Activated CD8-positive, alpha-beta memory T cell treated with anti-CD3 and anti-CD28 coated beads, Interleukin-2, amount 10 ng/mL, durations not matched to agents 7 days and 5 days (primary cell): ENCODE results near the gene KIF6. TPM values are rescaled to one million over a fixed set of nuclear protein-coding genes. Genes with fewer than 3 reads are reported as not detected.

Experiments
- ATAC-seq: fragments of 150-1000 bp; cut with Tn5 transposase; one replicate; pipeline ENCODE4 v1.10.0; 2021; ENCODE audit warnings: moderate library complexity
- CTCF ChIA-PET: fragments of 350-600 bp; sonication (Branson Sonifier 250); formaldehyde crosslinking; loops from one replicate; lab custom pipeline; 2021; ENCODE audit warnings: antibody characterized with exemption; lab: Charles Lee
- DNase-seq: peaks from one replicate; pipeline ENCODE4 v3.0.0-alpha.2; 2020
- H3K27ac Mint-ChIP-seq: one replicate; pipeline ENCODE4 v1.8.0; 2021; ENCODE audit warnings: mild to moderate bottlenecking, mixed read lengths
- H3K27me3 Mint-ChIP-seq: one replicate; pipeline ENCODE4 v1.8.0; 2021; ENCODE audit warnings: mixed read lengths
- H3K36me3 Mint-ChIP-seq: one replicate; pipeline ENCODE4 v1.8.0; 2021; ENCODE audit warnings: mild to moderate bottlenecking, mixed read lengths
- H3K4me1 Mint-ChIP-seq: one replicate; pipeline ENCODE4 v1.8.0; 2021; ENCODE audit warnings: mixed read lengths
- H3K4me3 Mint-ChIP-seq: one replicate; pipeline ENCODE4 v1.8.0; 2021; ENCODE audit warnings: mild to moderate bottlenecking, moderate library complexity, mixed read lengths
- H3K9me3 Mint-ChIP-seq: one replicate; pipeline ENCODE4 v1.8.0; 2022; ENCODE audit warnings: low read depth, mixed read lengths
- total RNA-seq, 2 experiments: library from RNA; stranded (reverse); gene quantifications; one replicate each; pipeline ENCODE4 v1.2.3, GENCODE V29; 2021

KIF6 gene
- total RNA-seq, result not detected

DNA sequence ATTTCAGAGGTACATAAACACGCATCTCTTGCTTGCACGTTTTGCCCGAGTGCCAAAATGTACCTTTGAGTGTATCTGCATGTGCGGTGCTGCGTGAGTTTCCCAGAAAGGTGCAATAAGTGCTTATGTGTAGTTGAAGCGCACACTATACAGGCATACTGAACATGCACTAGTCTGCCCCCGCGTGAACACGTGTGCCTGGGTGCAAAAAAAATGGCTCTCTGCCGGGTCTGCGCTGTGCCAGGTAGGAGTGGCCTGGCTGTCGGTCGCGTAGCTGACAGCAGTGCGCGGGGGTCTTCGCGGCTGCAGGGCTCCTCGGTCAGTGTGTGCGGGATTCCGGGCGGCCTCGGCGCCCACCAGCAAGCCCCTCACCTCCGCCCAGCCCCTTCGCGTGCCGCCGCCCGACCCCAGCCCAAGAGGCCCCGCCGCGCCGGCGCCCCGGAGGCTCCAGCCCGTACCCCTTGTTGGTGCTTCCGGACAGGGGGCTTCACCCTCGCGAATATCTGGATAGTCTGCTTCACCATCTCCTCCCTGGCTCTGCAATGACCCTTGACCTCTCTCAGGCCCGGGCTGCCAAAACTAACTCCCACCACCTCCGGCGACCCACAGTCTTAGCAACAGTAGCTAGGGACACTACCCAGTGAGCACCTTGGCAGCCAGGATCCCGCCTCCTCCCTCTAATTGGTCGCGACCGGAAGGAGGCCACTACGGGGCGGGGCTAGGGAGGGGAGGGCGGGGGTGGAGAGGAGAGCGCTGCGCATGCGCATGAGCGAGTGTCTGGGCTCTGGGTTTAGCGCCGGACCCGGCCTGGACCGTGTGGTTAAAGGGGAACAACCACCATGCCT lies at the start of gene KIF6:
Gene KIF6 (minus strand): TSS at position 622 of the 845 bp plus-strand sequence. CDS start 98 bp downstream, at position 524.
- H3K4me3 Mint-ChIP-seq, result peak within 1 kb of the TSS; percentile 81
- H3K36me3 Mint-ChIP-seq, result no peaks in the 10 kb centered on the region
- H3K4me1 Mint-ChIP-seq, result peaks cover 4% of the 10 kb centered on the region
- peak within 1 kb of the TSS; percentile 67 for H3K27ac Mint-ChIP-seq
- DNase-seq (peak; percentile 83), ATAC-seq (peak; percentile 99)
- no peaks in the 10 kb centered on the region for H3K27me3 Mint-ChIP-seq
- CTCF ChIA-PET, result no interaction called here
- no peaks in the 10 kb centered on the region for H3K9me3 Mint-ChIP-seq

- Mint-ChIP-seq H3K27ac (no peak overlapping the region), H3K4me1 (no peaks in the 10 kb centered on the region), H3K36me3 (no peaks in the 10 kb centered on the region), H3K27me3 (no peaks in the 10 kb centered on the region), H3K9me3 (no peaks in the 10 kb centered on the region), H3K4me3 (no peak overlapping the region)
- CTCF ChIA-PET, result no interaction called here
- DNase-seq (no peak), ATAC-seq (no peak)
These were observed 48.6 kb upstream of the KIF6 start for GRCh38 chr6:39773782-39774181.

- Mint-ChIP-seq H3K36me3 (no peaks in the 10 kb centered on the region), H3K9me3 (no peaks in the 10 kb centered on the region), H3K4me1 (no peaks in the 10 kb centered on the region), H3K27me3 (no peaks in the 10 kb centered on the region), H3K4me3 (no peak overlapping the region), H3K27ac (no peak overlapping the region)
- no peak for DNase-seq
- CTCF ChIA-PET, result no interaction called here
- no peak for ATAC-seq
These were observed 47.5 kb upstream of the KIF6 start for GRCh38 chr6:39772559-39773273.

DNA sequence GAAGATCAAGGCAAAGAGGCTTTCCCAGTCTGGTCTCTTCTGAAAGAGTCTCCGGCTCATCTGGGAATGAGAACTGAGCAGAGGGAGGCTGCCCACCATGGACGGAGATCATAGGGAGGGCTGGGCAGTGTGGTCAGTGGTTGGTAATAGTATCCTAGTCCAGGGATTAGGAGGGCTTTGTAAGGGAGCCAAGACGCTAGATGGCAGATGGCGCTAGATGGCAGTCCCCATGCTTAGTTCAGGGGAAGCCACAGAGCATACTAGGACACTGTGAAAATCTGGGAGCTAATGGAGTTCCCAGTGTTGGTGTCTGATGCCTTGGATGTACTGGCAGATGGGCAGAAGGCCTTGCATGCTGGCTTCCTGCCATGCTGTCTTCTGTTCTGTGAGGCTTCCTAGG lies 45.2 kb upstream of the KIF6 start:
- DNase-seq (no peak), ATAC-seq (no peak)
- Mint-ChIP-seq H3K9me3 (no peaks in the 10 kb centered on the region), H3K27me3 (no peaks in the 10 kb centered on the region), H3K36me3 (no peaks in the 10 kb centered on the region), H3K4me1 (no peaks in the 10 kb centered on the region), H3K27ac (no peak overlapping the region), H3K4me3 (no peak overlapping the region)
- CTCF ChIA-PET, result no interaction called here

DNA sequence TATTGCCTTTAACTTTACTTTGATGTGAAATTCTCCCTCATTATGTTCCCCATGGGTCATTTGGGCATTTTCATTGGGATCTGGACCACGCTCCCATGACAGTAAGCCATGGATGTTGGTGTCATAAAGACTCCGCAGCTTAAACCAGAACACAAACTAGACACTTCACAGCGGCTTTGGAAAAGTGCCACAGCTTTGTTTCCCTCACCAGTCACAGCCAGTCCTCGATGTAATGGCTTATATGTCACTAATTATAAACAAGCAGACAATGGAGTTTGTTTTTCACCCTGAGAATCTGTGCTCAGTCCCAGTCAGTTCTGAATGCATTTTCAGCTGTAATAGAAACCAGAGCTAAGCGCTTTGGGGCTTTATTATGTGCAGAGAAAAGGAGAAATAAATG lies 43.8 kb upstream of the KIF6 start:
- CTCF ChIA-PET, result no interaction called here

GRCh38 chr6:39765508-39766065 lies 40.4 kb upstream of the KIF6 start:
- ATAC-seq, result no peak
- Mint-ChIP-seq H3K27ac (no peak overlapping the region), H3K9me3 (no peaks in the 10 kb centered on the region), H3K27me3 (no peaks in the 10 kb centered on the region), H3K36me3 (no peaks in the 10 kb centered on the region), H3K4me1 (no peaks in the 10 kb centered on the region), H3K4me3 (no peak overlapping the region)
- CTCF ChIA-PET, result no interaction called here
- no peak for DNase-seq

More for the DNA sequence above, 43.8 kb upstream of the KIF6 start:
- DNase-seq (no peak), ATAC-seq (no peak)
- no peak overlapping the region for H3K27ac Mint-ChIP-seq
- no peaks in the 10 kb centered on the region for H3K36me3 Mint-ChIP-seq
- no peaks in the 10 kb centered on the region for H3K27me3 Mint-ChIP-seq
- H3K4me1 Mint-ChIP-seq, result no peaks in the 10 kb centered on the region
- no peaks in the 10 kb centered on the region for H3K9me3 Mint-ChIP-seq
- H3K4me3 Mint-ChIP-seq, result no peak overlapping the region

DNA sequence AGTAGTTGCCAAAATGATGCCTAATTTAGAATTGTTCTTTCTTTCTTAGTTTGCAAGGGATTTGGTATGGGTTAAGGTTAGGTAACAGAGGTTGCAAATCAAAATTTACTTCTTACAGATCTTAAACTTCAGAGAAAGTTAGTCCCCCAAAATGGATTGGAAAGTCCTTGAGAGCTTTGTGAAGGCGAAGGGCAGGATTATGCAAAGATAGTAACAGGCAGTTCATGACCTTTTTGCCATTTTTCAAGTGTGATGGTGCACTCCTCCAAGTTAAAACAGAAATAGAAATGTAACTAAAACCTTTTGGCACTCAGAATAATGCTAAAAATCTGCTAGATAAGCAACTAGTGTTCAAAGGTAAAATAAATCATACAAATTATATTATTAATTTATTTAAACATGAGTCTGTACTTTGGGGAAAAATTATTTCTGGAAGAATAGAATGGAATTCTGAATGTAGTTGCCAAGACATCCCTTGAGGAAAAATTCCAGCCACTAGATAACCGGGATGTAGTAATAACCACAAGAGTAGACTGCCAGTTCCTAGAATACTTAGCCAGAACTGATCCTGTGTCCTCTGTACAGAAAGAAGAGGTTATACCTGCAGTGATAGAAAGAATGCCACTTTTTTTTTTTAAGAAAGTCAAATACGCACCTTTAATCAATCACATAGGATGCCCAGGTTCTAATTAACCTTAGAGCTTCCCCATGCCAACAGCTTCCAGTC lies 35.2 kb upstream of the KIF6 start:
- no peaks in the 10 kb centered on the region for H3K27me3 Mint-ChIP-seq
- ATAC-seq, result no peak
- H3K27ac Mint-ChIP-seq, result no peak overlapping the region
- CTCF ChIA-PET, result no interaction called here
- H3K9me3 Mint-ChIP-seq, result no peaks in the 10 kb centered on the region
- H3K4me3 Mint-ChIP-seq, result no peak overlapping the region
- no peak for DNase-seq
- H3K36me3 Mint-ChIP-seq, result no peaks in the 10 kb centered on the region
- no peaks in the 10 kb centered on the region for H3K4me1 Mint-ChIP-seq

DNA sequence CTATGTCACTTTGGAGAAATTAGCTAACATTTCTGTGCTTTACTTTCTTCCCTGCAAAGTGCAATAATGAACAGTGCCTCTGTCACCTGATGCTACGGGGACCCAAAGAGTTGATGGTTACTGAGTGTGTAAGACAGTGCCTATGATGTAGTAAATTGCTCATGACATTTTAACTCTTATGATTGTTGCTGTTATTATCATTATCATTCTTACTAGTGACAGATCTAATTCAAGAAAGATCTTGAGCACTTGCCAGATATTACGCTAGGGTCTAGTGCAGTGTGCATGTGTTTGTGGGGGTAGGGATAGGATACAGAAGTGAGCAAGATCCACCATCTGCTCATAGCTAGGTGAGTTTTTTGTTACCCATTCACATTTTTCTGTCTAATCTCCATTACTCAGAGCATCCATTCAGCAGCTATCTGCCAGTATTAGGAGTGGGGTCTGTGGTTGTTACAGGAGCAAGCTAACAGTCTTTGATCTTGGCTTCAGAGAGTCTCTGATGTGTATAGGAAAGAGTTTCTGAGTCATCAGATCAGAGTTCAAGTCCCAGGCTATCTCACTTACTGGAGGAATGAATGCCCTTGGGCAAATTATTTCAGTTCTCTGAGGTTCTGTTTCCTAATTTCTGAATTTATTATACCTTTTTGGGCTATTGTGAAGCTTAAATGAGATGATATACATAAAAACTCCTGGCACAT lies 33.8 kb upstream of the KIF6 start:
- Mint-ChIP-seq H3K27me3 (peaks cover 1% of the 10 kb centered on the region), H3K9me3 (no peaks in the 10 kb centered on the region), H3K4me3 (no peak overlapping the region), H3K27ac (no peak overlapping the region), H3K36me3 (no peaks in the 10 kb centered on the region), H3K4me1 (no peaks in the 10 kb centered on the region)
- DNase-seq (no peak), ATAC-seq (no peak)
- CTCF ChIA-PET, result no interaction called here

DNA sequence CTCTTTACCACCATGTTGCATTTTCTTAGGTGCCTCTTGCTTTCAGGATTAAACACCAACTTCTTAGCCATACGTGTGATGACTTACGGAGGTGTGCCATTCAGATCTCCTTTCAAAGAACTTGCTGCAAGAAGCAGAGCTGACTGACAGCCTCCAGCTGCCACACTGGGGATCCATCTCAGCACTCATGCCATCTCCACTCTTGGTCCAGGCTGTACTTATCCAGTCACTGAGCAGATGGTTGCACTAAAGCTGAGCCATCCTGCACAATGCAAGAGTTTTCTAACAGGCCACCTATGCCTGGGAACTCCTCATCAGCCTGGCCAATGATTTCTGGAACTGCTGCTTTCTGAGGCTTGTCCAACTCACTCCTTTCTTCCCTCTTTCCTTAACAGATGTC lies 31.4 kb upstream of the KIF6 start:
- ATAC-seq (no peak), DNase-seq (no peak)
- Mint-ChIP-seq H3K9me3 (no peaks in the 10 kb centered on the region), H3K4me3 (no peak overlapping the region), H3K4me1 (no peaks in the 10 kb centered on the region), H3K36me3 (no peaks in the 10 kb centered on the region), H3K27me3 (peaks cover 2% of the 10 kb centered on the region), H3K27ac (no peak overlapping the region)
- CTCF ChIA-PET, result no interaction called here

DNA sequence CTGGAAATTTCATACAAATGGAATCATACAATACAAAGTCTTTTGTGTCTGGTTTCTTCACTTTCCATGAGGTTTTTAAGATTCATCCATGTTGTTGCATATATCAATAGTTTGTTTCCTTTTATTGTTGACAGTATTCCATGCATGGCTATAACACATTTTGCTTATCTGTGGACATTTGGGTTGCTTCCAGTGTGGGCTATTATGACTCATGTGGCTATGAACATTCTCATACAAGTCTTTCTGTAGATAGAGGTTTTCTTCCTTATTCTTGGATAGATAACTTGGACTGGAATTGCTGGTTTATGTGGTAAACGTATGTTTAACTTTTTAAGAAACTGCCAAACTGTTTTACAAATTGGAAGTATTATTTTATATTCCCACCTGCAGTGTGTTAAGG lies 30.0 kb upstream of the KIF6 start:
- H3K27ac Mint-ChIP-seq, result no peak overlapping the region
- DNase-seq (no peak), ATAC-seq (no peak)
- peaks cover 2% of the 10 kb centered on the region for H3K27me3 Mint-ChIP-seq
- H3K4me1 Mint-ChIP-seq, result no peaks in the 10 kb centered on the region
- CTCF ChIA-PET, result no interaction called here
- no peaks in the 10 kb centered on the region for H3K36me3 Mint-ChIP-seq
- H3K9me3 Mint-ChIP-seq, result no peaks in the 10 kb centered on the region
- no peak overlapping the region for H3K4me3 Mint-ChIP-seq

GRCh38 chr6:39754514-39755115 lies 29.4 kb upstream of the KIF6 start:
- H3K4me3 Mint-ChIP-seq, result no peak overlapping the region
- CTCF ChIA-PET, result no interaction called here

GRCh38 chr6:39753725-39754045 lies 28.5 kb upstream of the KIF6 start:
- peaks cover 2% of the 10 kb centered on the region for H3K27me3 Mint-ChIP-seq
- ATAC-seq (no peak), DNase-seq (no peak)
- H3K36me3 Mint-ChIP-seq, result no peaks in the 10 kb centered on the region
- H3K27ac Mint-ChIP-seq, result no peak overlapping the region
- H3K9me3 Mint-ChIP-seq, result no peaks in the 10 kb centered on the region
- no peaks in the 10 kb centered on the region for H3K4me1 Mint-ChIP-seq
- H3K4me3 Mint-ChIP-seq, result no peak overlapping the region
- CTCF ChIA-PET, result no interaction called here

More at GRCh38 chr6:39754514-39755115, 29.4 kb upstream of the KIF6 start:
- H3K27me3 Mint-ChIP-seq, result peaks cover 2% of the 10 kb centered on the region
- H3K9me3 Mint-ChIP-seq, result no peaks in the 10 kb centered on the region
- H3K27ac Mint-ChIP-seq, result no peak overlapping the region
- ATAC-seq (no peak), DNase-seq (no peak)
- no peaks in the 10 kb centered on the region for H3K4me1 Mint-ChIP-seq
- H3K36me3 Mint-ChIP-seq, result no peaks in the 10 kb centered on the region
